WERI-Rb-1 (cell line): ENCODE results near the gene FAM221A.
"Not testable (repeated sequence)": the region's sequence is repeated elsewhere in the genome, so short reads cannot be mapped to it uniquely, and the experiment has no call there.

Experiments used
- DNase-seq: peaks from one replicate; pipeline ENCODE4 v3.0.0-alpha.2; 2020
- H3K27ac ChIP-seq: fragments of 250-450 bp; sonication (Bioruptor Pico); 2 replicates; pipeline ENCODE4 v1.5.1; 2020; ENCODE audit warnings: mild to moderate bottlenecking, moderate library complexity
- H3K27me3 ChIP-seq: fragments of 250-450 bp; sonication (Bioruptor Pico); 2 replicates; pipeline ENCODE4 v1.5.1; 2021; ENCODE audit warnings: mild to moderate bottlenecking, low read depth, moderate library complexity; ENCODE audit not compliant: insufficient read depth, severe bottlenecking
- H3K36me3 ChIP-seq: fragments of 250-450 bp; sonication (Bioruptor Pico); 2 replicates; pipeline ENCODE4 v1.5.1; 2020; ENCODE audit warnings: mild to moderate bottlenecking, moderate library complexity
- H3K4me3 ChIP-seq: 2 replicates; pipeline ENCODE4 v1.5.1; 2011; ENCODE audit warnings: low read depth, mild to moderate bottlenecking, control low read depth, low read length
- H3K9me3 ChIP-seq: fragments of 250-450 bp; sonication (Bioruptor Pico); 2 replicates; pipeline ENCODE4 v1.5.1; 2021; ENCODE audit warnings: mild to moderate bottlenecking, moderate library complexity; ENCODE audit not compliant: severe bottlenecking
- CTCF ChIP-seq: IDR thresholded peaks from 2 replicates; pipeline ENCODE4 v1.5.1; 2011; ENCODE audit warnings: low read depth, mild to moderate bottlenecking, control low read depth, inconsistent platforms, low read length

The FAM221A gene

DNA sequence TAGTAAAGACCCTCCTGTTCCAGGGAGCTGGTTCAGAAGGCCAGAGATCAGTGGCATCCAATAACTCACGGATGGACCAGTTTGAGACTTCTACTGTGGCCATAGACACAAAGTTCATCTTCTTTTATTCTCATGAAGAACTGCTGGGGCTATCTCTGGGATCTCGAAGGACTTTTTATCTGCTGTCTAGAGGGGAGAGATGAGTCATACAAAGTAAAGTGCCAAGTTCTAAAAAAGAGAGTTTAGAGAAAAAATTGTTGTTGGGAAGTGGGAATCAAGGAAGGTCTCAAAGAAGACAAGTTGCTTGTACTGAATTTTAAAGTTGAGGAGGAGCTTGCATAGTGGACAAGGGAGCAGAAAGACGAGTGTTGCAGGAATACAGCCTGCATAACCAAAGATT is 8.0 kb upstream of the FAM221A start:
- no peaks in the 10 kb centered on the region for H3K36me3 ChIP-seq
- TF ChIP-seq CTCF = no peak
- DNase-seq = no peak
- no peak overlapping the region for H3K4me3 ChIP-seq
- H3K27ac ChIP-seq = no peak overlapping the region
- no peaks in the 10 kb centered on the region for H3K27me3 ChIP-seq
- H3K9me3 ChIP-seq = no peaks in the 10 kb centered on the region

GRCh38 chr7:23680414-23681405 is 711 bp downstream of the FAM221A start:
- Histone ChIP-seq H3K4me3 (no peak overlapping the region), H3K9me3 (no peaks in the 10 kb centered on the region), H3K27ac (no peak overlapping the region), H3K27me3 (no peaks in the 10 kb centered on the region), H3K36me3 (no peaks in the 10 kb centered on the region)
- no peak for TF ChIP-seq CTCF
- DNase-seq = no peak

- H3K4me3 ChIP-seq, H3K9me3 ChIP-seq, DNase-seq, H3K27me3 ChIP-seq, H3K27ac ChIP-seq, H3K36me3 ChIP-seq: not testable (repeated sequence)
Measured at GRCh38 chr7:23684041-23684440, 4.0 kb downstream of the FAM221A start.

- H3K4me3 ChIP-seq = no peak overlapping the region
- H3K9me3 ChIP-seq = no peaks in the 10 kb centered on the region
- H3K27me3 ChIP-seq = no peaks in the 10 kb centered on the region
- no peak for DNase-seq
- H3K36me3 ChIP-seq = no peaks in the 10 kb centered on the region
- no peak overlapping the region for H3K27ac ChIP-seq
- no peak for TF ChIP-seq CTCF
Measured at GRCh38 chr7:23685731-23686130, 5.7 kb downstream of the FAM221A start.

- Histone ChIP-seq H3K9me3 (no peaks in the 10 kb centered on the region), H3K36me3 (no peaks in the 10 kb centered on the region), H3K27me3 (no peaks in the 10 kb centered on the region), H3K4me3 (no peak overlapping the region), H3K27ac (no peak overlapping the region)
- TF ChIP-seq CTCF = no peak
- no peak for DNase-seq
Measured at GRCh38 chr7:23687011-23687410, 7.0 kb downstream of the FAM221A start.

DNA sequence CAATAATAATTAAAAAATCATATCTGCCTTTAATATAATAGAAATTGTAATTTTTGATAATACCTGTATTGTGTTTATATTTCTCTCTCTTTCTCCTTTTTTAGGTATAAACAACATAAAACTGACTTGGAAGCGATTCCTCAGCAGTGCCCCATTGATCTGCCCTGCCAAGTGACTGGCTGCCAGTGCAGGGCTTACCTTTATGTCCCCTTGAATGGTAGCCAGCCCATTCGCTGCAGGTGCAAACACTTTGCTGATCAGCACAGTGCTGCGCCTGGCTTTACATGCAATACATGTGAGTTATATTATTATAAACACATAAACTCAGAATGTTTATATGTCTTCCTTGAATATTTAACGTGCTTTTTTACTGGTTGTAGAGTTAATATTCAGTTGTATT is 9.2 kb downstream of the FAM221A start:
- no peaks in the 10 kb centered on the region for H3K36me3 ChIP-seq
- no peaks in the 10 kb centered on the region for H3K9me3 ChIP-seq
- DNase-seq = no peak
- no peaks in the 10 kb centered on the region for H3K27me3 ChIP-seq
- TF ChIP-seq CTCF = no peak
- H3K4me3 ChIP-seq = no peak overlapping the region
- no peak overlapping the region for H3K27ac ChIP-seq
